SU-DHL-6 (cell line): ENCODE data around the gene CPLANE1.
"Not testable (repeated sequence)": the region's sequence is repeated elsewhere in the genome, so short reads cannot be mapped to it uniquely, and the experiment has no call there.

Experiments
- H2AFZ ChIP-seq: fragments of 200-600 bp; sonication (generic); 2 replicates; pipeline ENCODE4 v1.6.1; 2014; ENCODE audit warnings: low read depth, mild to moderate bottlenecking, moderate library complexity, mixed read lengths, antibody characterized with exemption, low read length; ENCODE audit not compliant: severe bottlenecking
- H3F3A ChIP-seq: fragments of 200-600 bp; shearing (Covaris generic); 2 replicates; pipeline ENCODE4 v1.6.0; 2016; ENCODE audit warnings: antibody characterized with exemption, mild to moderate bottlenecking; ENCODE audit not compliant: insufficient read depth
- H3K27ac ChIP-seq: fragments of 200-600 bp; sonication (generic); 2 replicates; pipeline ENCODE4 v1.5.1; 2016; ENCODE audit warnings: low read depth, mild to moderate bottlenecking, low read length, moderate library complexity, mixed read lengths
- H3K27me3 ChIP-seq: fragments of 200-600 bp; sonication (generic), shearing (Covaris generic); 2 replicates; pipeline ENCODE4 v1.6.0; 2014; ENCODE audit warnings: mild to moderate bottlenecking, low read length
- H3K36me3 ChIP-seq: fragments of 200-600 bp; sonication (generic); 2 replicates; pipeline ENCODE4 v1.6.1; 2014; ENCODE audit warnings: mild to moderate bottlenecking, low read length, mixed read lengths
- H3K4me2 ChIP-seq: fragments of 300-600, 200-600 bp; shearing (Covaris generic), sonication (generic); 2 replicates; pipeline ENCODE4 v1.6.0; 2014; ENCODE audit warnings: low read length, low read depth, mild to moderate bottlenecking; ENCODE audit not compliant: poor library complexity, severe bottlenecking
- H3K4me3 ChIP-seq: fragments of 200-600 bp; sonication (generic); 2 replicates; pipeline ENCODE4 v1.5.1; 2014; ENCODE audit warnings: antibody characterized with exemption, low read length, mild to moderate bottlenecking, mixed read lengths; ENCODE audit not compliant: insufficient read depth, poor library complexity, severe bottlenecking
- H3K79me2 ChIP-seq: fragments of 200-600 bp; sonication (generic); 2 replicates; pipeline ENCODE4 v1.6.1; 2014; ENCODE audit warnings: mild to moderate bottlenecking, low read length, moderate library complexity; ENCODE audit not compliant: insufficient read depth
- H3K9ac ChIP-seq: fragments of 200-600 bp; sonication (generic); 2 replicates; pipeline ENCODE4 v1.7.0; 2014; ENCODE audit warnings: mild to moderate bottlenecking, low read length
- H3K9me2 ChIP-seq: fragments of 200-600 bp; sonication (generic); replicated peaks from 2 replicates; pipeline ENCODE4 v1.6.1; 2014; ENCODE audit warnings: low read length; ENCODE audit not compliant: insufficient read depth
- H3K9me3 ChIP-seq: fragments of 200-600 bp; sonication (generic); 2 replicates; pipeline ENCODE4 v1.6.1; 2014; ENCODE audit warnings: low read length, mixed read lengths; ENCODE audit not compliant: insufficient read depth
- H4K20me1 ChIP-seq: fragments of 200-600 bp; sonication (generic); 2 replicates; pipeline ENCODE4 v1.6.1; 2014; ENCODE audit warnings: low read depth, mild to moderate bottlenecking, antibody characterized with exemption, low read length, moderate library complexity, mixed read lengths
- EZH2phosphoT487 ChIP-seq: fragments of 200-600 bp; sonication (generic), shearing (Covaris generic); conservative IDR thresholded peaks from 2 replicates; pipeline ENCODE4 v1.6.1; 2018; ENCODE audit warnings: mild to moderate bottlenecking, antibody characterized with exemption, low read length, moderate library complexity, mixed read lengths
- TF ChIP-seq, protein P1 (sequence below): fragments of 200-600 bp; sonication (generic); IDR thresholded peaks from one replicate; pipeline ENCODE4 v1.5.1; 2017; ENCODE audit warnings: antibody characterized with exemption, mild to moderate bottlenecking, low read length, moderate library complexity; ENCODE audit not compliant: insufficient read depth, poor library complexity, severe bottlenecking

The CPLANE1 gene

DNA sequence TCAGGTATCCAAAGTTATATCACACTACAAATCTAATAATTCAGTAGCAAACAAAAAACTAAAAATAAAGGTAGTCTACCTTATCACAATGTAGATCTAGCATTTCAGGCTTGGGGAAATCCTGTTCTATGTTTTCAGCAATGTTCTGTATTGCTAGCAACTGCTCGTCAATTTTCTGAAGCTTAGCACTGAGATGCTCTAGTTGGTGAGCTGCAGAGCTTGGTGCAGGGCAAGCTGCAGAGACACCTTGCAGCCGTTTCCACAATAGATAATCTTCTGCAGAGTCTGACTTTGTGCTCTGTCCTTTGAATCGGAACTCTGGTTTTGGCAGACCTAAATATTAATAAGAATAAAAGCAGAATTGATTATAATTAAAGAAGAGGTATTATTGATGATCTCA lies 95.5 kb downstream of the CPLANE1 start:
- H3K36me3 ChIP-seq: no peaks in the 10 kb centered on the region
- TF ChIP-seq, protein P1, sequence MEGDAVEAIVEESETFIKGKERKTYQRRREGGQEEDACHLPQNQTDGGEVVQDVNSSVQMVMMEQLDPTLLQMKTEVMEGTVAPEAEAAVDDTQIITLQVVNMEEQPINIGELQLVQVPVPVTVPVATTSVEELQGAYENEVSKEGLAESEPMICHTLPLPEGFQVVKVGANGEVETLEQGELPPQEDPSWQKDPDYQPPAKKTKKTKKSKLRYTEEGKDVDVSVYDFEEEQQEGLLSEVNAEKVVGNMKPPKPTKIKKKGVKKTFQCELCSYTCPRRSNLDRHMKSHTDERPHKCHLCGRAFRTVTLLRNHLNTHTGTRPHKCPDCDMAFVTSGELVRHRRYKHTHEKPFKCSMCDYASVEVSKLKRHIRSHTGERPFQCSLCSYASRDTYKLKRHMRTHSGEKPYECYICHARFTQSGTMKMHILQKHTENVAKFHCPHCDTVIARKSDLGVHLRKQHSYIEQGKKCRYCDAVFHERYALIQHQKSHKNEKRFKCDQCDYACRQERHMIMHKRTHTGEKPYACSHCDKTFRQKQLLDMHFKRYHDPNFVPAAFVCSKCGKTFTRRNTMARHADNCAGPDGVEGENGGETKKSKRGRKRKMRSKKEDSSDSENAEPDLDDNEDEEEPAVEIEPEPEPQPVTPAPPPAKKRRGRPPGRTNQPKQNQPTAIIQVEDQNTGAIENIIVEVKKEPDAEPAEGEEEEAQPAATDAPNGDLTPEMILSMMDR: no peak
- no peak for TF ChIP-seq EZH2phosphoT487
- H2AFZ ChIP-seq: no peak overlapping the region
- H3K4me2 ChIP-seq: no peak overlapping the region
- no peaks in the 10 kb centered on the region for H4K20me1 ChIP-seq
- H3K9me2 ChIP-seq: no peaks in the 10 kb centered on the region
- H3K27ac ChIP-seq: no peak overlapping the region
- no peaks in the 10 kb centered on the region for H3F3A ChIP-seq
- H3K9me3 ChIP-seq: no peaks in the 10 kb centered on the region
- H3K79me2 ChIP-seq: no peaks in the 10 kb centered on the region
- H3K4me3 ChIP-seq: no peak overlapping the region
- no peaks in the 10 kb centered on the region for H3K27me3 ChIP-seq
- no peak overlapping the region for H3K9ac ChIP-seq

DNA sequence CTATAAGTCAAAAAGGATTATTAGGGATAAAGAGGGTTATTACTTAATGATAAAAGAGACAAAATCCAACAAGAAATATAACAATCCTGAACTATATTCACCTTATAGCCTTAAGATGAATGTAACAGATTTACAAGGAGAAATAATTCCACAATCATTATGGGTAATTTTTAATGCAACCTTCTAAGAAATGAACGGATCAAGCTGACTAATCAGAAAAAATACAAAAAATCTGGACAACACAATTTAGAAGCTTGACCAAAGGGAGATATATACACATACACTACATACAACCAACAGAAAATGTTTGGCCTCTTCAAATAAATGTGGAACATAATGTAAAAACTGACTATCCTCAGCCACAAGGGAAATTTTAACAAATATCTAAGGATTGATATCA lies 102.3 kb downstream of the CPLANE1 start:
- H3K79me2 ChIP-seq: no peaks in the 10 kb centered on the region
- 0 out of 2 replicates have a peak, but pooled peaks cover 3% of the 10 kb centered on the region for H3K36me3 ChIP-seq
- H4K20me1 ChIP-seq: no peaks in the 10 kb centered on the region
- H3K9me2 ChIP-seq: no peaks in the 10 kb centered on the region
- no peak overlapping the region for H3K27ac ChIP-seq
- no peaks in the 10 kb centered on the region for H3K27me3 ChIP-seq
- no peak overlapping the region for H3K4me3 ChIP-seq
- peaks cover 8% of the 10 kb centered on the region; the same call in 1 of the 2 replicates for H3K9me3 ChIP-seq
- H3K4me2 ChIP-seq: no peak overlapping the region
- H3K9ac ChIP-seq: no peak overlapping the region
- TF ChIP-seq, protein P1: no peak
- no peak for TF ChIP-seq EZH2phosphoT487
- no peaks in the 10 kb centered on the region for H3F3A ChIP-seq
- no peak overlapping the region for H2AFZ ChIP-seq

DNA sequence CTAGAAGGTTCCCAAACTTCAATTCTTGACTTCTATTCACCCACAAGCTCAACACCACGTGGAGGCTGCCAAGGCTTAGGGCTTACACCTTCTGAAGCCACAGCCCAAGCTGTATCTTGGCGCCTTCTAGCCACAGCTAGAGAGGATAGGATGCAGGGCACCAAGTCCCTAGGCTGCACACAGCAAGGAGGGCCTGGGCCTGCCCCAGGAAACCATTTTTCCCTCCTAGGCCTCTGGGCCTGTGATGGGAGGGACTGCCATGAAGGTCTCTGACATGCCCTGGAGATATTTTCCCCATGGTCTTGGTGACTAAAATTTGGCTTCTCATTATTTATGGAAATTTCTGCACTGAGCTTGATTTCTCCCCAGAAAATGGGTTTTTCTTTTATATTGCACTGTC lies 112.5 kb downstream of the CPLANE1 start:
- Histone ChIP-seq H3K27me3 (no peaks in the 10 kb centered on the region), H3K36me3 (peaks cover 10% of the 10 kb centered on the region), H3K4me3 (no peak overlapping the region), H3K9me3 (no peaks in the 10 kb centered on the region), H3K9me2 (no peaks in the 10 kb centered on the region), H3K79me2 (no peaks in the 10 kb centered on the region), H4K20me1 (no peaks in the 10 kb centered on the region), H3F3A (no peaks in the 10 kb centered on the region), H3K4me2 (no peak overlapping the region), H3K27ac (no peak overlapping the region), H3K9ac (no peak overlapping the region), H2AFZ (no peak overlapping the region)
- TF ChIP-seq, protein P1: no peak
- TF ChIP-seq EZH2phosphoT487: no peak

DNA sequence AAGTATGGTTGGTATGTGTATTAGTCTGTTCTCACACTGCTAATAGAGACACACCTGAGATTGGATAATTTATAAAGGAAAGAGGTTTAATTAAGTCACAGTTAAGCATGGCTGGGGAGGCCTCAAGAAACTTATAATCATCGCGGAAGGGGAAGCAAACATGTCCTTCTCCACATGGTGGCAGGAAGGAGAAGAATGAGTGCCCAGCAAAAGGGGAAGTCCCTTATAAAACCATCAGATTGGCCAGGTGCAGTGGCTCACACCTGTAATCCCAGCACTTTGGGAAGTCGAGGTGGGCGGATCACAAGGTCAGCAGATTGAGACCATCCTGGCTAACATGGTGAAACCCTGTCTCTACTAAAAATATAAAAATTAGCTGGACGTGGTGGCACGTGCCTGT lies 113.9 kb downstream of the CPLANE1 start:
- not testable (repeated sequence) for H3K9ac ChIP-seq, H3K9me2 ChIP-seq, H3K27ac ChIP-seq, H3K9me3 ChIP-seq, H2AFZ ChIP-seq, H4K20me1 ChIP-seq, H3F3A ChIP-seq, H3K4me3 ChIP-seq, H3K4me2 ChIP-seq, H3K79me2 ChIP-seq, H3K27me3 ChIP-seq
- peaks cover 10% of the 10 kb centered on the region for H3K36me3 ChIP-seq
